ENCODE data around the gene CSTA.

DNA sequence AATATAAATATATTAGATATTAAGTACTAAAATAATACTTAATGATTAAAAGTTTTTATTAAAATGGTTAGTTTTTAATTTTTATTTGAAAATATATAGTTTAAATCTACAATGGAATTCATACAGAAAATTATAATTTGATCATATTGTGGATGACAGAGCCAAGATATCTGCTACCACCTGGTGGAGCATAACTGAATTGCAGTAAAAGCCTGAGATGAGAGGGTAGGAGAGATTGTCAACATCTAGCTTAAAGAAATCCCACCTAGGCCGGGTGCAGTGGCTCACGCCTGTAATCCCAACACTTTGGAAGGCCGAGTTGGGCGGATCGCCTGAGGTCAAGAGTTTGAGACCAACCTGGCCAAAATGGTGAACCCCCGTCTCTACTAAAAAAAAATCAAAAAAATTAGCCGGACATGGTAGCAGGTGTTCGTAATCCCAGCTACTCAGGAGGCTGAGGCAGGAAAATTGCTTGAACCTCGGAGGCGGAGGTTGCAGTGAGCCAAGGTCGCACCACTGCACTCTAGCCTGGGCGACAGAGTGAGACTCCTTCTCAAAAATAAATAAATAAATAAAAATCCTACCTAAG is 25.1 kb upstream of the CSTA start:
- TF ChIP-seq CTCF (IDR thresholded peaks at IDR 0.05; ENCODE audit: insufficient read depth, low read length, poor library complexity, severe bottlenecking) (peak; percentile 70), EZH2phosphoT487 (conservative IDR thresholded peaks at IDR 0.05; ENCODE audit: low read length) (no peak)
